GM18907 (cell line): ENCODE data around the gene NRBP1.
A peak's percentile ranks its signal among the peaks of the same experiment; 100 is the strongest.

Experiments used
- ATAC-seq: cut with Tn5 transposase; IDR thresholded peaks from one replicate; pipeline ENCODE4 v1.9.1; 2021; ENCODE audit warnings: mild to moderate bottlenecking, moderate library complexity; ENCODE audit not compliant: unreplicated experiment

NRBP1 gene

GRCh38 chr2:27428213-27428977 lies at the start of gene NRBP1:
TSS of gene NRBP1 (plus strand) at chr2:27428631. CDS start at chr2:27433274, 4,643 bp downstream.
- peak; percentile 90 for ATAC-seq

- ATAC-seq = no peak
Observed at GRCh38 chr2:27378809-27379290, 49.6 kb upstream of the NRBP1 start.

- ATAC-seq = no peak
Observed at GRCh38 chr2:27379383-27379835, 49.0 kb upstream of the NRBP1 start.

GRCh38 chr2:27379836-27380625 lies 48.4 kb upstream of the NRBP1 start:
- ATAC-seq = no peak

GRCh38 chr2:27380626-27381545 lies 47.5 kb upstream of the NRBP1 start, which contains the start of gene ZNF513:
TSS of gene ZNF513 (minus strand) at chr2:27380734. CDS start at chr2:27380526, 208 bp downstream.
- peak; percentile 70 for ATAC-seq

- ATAC-seq = no peak
Observed at GRCh38 chr2:27381577-27382181, 46.8 kb upstream of the NRBP1 start.

GRCh38 chr2:27390822-27391679 lies 37.4 kb upstream of the NRBP1 start:
- ATAC-seq = no peak

- no peak for ATAC-seq
Observed at GRCh38 chr2:27393225-27393624, 35.2 kb upstream of the NRBP1 start.

- no peak for ATAC-seq
Observed at GRCh38 chr2:27398962-27399361, 29.5 kb upstream of the NRBP1 start.

GRCh38 chr2:27400348-27401135 lies 27.9 kb upstream of the NRBP1 start:
- no peak for ATAC-seq

- ATAC-seq = no peak
Observed at GRCh38 chr2:27407798-27408491, 20.5 kb upstream of the NRBP1 start.

- peak; percentile 37 for ATAC-seq
Observed at GRCh38 chr2:27408601-27409320, 19.7 kb upstream of the NRBP1 start.

GRCh38 chr2:27409321-27410073 lies 18.9 kb upstream of the NRBP1 start, which contains the start of gene PPM1G:
TSS of gene PPM1G (minus strand) at chr2:27409591. CDS start at chr2:27409422, 169 bp downstream.
- peak; percentile 92 for ATAC-seq

GRCh38 chr2:27412419-27413152 lies 15.8 kb upstream of the NRBP1 start:
- no peak for ATAC-seq

GRCh38 chr2:27416151-27416550 lies 12.3 kb upstream of the NRBP1 start:
- no peak for ATAC-seq

- no peak for ATAC-seq
Observed at GRCh38 chr2:27420996-27421395, 7.4 kb upstream of the NRBP1 start.
